Spleen (tissue), 7 donors: ENCODE measurements around the gene RP9.

ENCODE experiments used
- POLR2A ChIP-seq, 3 donors: fragments of 450-650 bp; IDR thresholded peaks; one replicate each; pipeline ENCODE4 v1.5.1; 2017; ENCODE audit warnings: antibody characterized with exemption in 3 of 3, mild to moderate bottlenecking in 1 of 3
- TF ChIP-seq, protein P1 (sequence below), 11 experiments: fragments of 200-600 bp in 7 of 11; fragments of 450-650 bp in 4 of 11; sonication (generic) in 4 of 11; IDR thresholded peaks in 8 of 11; conservative IDR thresholded peaks in 3 of 11; 1 replicate in 7 of 11; 2 replicates in 4 of 11; pipeline versions ENCODE4 v1.4.0 to v1.8.0; 2016 to 2021; ENCODE audit warnings: antibody characterized with exemption in 11 of 11, inconsistent platforms in 4 of 11, mild to moderate bottlenecking in 1 of 11
- donor health status: DM: no; HTN: no; CAD: no; lungs with moderate emphysema.
- donor health status: DM: no; HTN: no; CAD: no.
- donor health status: DM: no; HTN: no; CAD: no.

DNA sequence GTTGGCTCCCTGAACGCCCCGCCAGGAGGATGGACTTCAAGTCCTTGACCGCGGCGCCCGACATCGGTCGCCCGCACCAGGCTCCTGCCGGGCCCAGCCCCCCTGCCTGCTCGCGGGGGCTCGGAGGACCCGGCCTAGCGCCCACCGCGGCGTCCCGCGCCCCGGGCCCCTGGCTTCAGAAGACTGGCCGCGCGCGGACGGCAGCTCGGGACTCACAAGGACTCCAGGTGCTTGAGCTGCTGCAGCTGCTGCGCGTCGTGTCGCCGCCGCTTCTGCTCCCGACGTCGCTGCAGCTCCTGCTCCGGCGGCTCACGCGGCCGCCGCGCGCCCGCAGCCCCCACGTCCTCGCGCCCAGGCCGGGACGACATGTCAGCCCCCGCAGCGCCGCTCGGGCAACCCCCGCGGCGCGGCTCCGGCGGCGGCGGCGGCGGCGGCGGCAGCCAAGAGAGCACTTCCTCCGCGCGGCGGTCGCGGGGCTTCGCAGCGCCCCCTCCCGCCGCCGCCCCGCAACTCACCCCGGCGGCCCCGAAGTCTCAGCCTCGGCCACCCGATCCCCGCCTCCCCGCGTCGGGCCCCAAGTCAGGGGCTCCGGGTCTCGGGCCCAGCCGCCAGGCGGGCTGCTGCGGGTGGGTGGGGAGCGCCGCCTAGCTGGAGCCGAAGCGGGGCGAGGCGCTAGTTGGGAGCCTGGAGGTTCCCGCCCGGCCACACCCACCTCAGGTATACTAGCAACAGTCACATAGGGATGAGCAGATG is at the start of gene RP9:
- TF ChIP-seq, protein P1, sequence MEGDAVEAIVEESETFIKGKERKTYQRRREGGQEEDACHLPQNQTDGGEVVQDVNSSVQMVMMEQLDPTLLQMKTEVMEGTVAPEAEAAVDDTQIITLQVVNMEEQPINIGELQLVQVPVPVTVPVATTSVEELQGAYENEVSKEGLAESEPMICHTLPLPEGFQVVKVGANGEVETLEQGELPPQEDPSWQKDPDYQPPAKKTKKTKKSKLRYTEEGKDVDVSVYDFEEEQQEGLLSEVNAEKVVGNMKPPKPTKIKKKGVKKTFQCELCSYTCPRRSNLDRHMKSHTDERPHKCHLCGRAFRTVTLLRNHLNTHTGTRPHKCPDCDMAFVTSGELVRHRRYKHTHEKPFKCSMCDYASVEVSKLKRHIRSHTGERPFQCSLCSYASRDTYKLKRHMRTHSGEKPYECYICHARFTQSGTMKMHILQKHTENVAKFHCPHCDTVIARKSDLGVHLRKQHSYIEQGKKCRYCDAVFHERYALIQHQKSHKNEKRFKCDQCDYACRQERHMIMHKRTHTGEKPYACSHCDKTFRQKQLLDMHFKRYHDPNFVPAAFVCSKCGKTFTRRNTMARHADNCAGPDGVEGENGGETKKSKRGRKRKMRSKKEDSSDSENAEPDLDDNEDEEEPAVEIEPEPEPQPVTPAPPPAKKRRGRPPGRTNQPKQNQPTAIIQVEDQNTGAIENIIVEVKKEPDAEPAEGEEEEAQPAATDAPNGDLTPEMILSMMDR (IDR thresholded peaks at IDR 0.05 in 8 of 11, conservative IDR thresholded peaks at IDR 0.05 in 3 of 11) = peak; percentile 14 to 86 (median 71)
- no peak for TF ChIP-seq POLR2A (IDR thresholded peaks at IDR 0.05)
